Subcutaneous abdominal adipose tissue (tissue), 5 donors: Measurements from ENCODE around the gene SMIM11.
"Not testable (repeated sequence)": the region's sequence is repeated elsewhere in the genome, so short reads cannot be mapped to it uniquely, and the experiment has no call there.

Source experiments
- H3K27ac ChIP-seq: one replicate; pipeline ENCODE4 v1.7.0; 2013; ENCODE audit warnings: low read depth, mild to moderate bottlenecking, inconsistent platforms, low read length, moderate library complexity
- H3K27me3 ChIP-seq, 5 donors: one replicate each; pipeline ENCODE4 v1.7.0; 2013; ENCODE audit warnings: low read length in 5 of 5, inconsistent platforms in 1 of 5; ENCODE audit not compliant: control insufficient read depth in 5 of 5, insufficient read depth in 4 of 5
- H3K36me3 ChIP-seq, 5 donors: one replicate each; pipeline ENCODE4 v1.7.0; 2013; ENCODE audit warnings: low read length in 5 of 5; ENCODE audit not compliant: control insufficient read depth in 5 of 5, insufficient read depth in 5 of 5
- H3K4me1 ChIP-seq, 5 donors: one replicate each; pipeline ENCODE4 v1.7.0; 2013; ENCODE audit warnings: low read length in 5 of 5, mild to moderate bottlenecking in 3 of 5, moderate library complexity in 1 of 5; ENCODE audit not compliant: control insufficient read depth in 5 of 5, insufficient read depth in 5 of 5
- H3K4me3 ChIP-seq, 5 donors: one replicate each; pipeline ENCODE4 v1.7.0; 2013; ENCODE audit warnings: low read length in 5 of 5, low read depth in 1 of 5
- H3K9ac ChIP-seq, 5 donors: one replicate each; pipeline ENCODE4 v1.7.0; 2013; ENCODE audit warnings: low read length in 5 of 5, mild to moderate bottlenecking in 4 of 5, moderate library complexity in 3 of 5
- H3K9me3 ChIP-seq, 5 donors: one replicate each; pipeline ENCODE4 v1.7.0; 2013; ENCODE audit warnings: low read length in 5 of 5; ENCODE audit not compliant: control insufficient read depth in 5 of 5
- donor health status: healthy.
- donor health status: healthy.
- donor health status: healthy.
- donor health status: healthy.
- donor health status: healthy.

Gene SMIM11

GRCh38 chr21:34406102-34406501 is 30.8 kb downstream of the SMIM11 start:
- H3K27me3 ChIP-seq, H3K4me1 ChIP-seq, H3K9ac ChIP-seq: not testable (repeated sequence)

GRCh38 chr21:34406676-34407075 is 31.4 kb downstream of the SMIM11 start:
- not testable (repeated sequence) for H3K4me1 ChIP-seq, H3K36me3 ChIP-seq, H3K9me3 ChIP-seq, H3K27me3 ChIP-seq, H3K9ac ChIP-seq, H3K27ac ChIP-seq, H3K4me3 ChIP-seq

More at GRCh38 chr21:34406102-34406501, 30.8 kb downstream of the SMIM11 start:
- H3K9me3 ChIP-seq, H3K27ac ChIP-seq, H3K4me3 ChIP-seq, H3K36me3 ChIP-seq: not testable (repeated sequence)

- H3K27me3 ChIP-seq, H3K4me1 ChIP-seq, H3K9ac ChIP-seq, H3K4me3 ChIP-seq, H3K9me3 ChIP-seq, H3K36me3 ChIP-seq, H3K27ac ChIP-seq: not testable (repeated sequence)
Measured at GRCh38 chr21:34407294-34407693, 32.0 kb downstream of the SMIM11 start.

GRCh38 chr21:34417448-34418077 is 42.3 kb downstream of the SMIM11 start:
- H3K27ac ChIP-seq, H3K27me3 ChIP-seq, H3K4me3 ChIP-seq, H3K9me3 ChIP-seq, H3K4me1 ChIP-seq, H3K36me3 ChIP-seq, H3K9ac ChIP-seq: not testable (repeated sequence)

- H3K4me1 ChIP-seq, H3K9ac ChIP-seq, H3K27ac ChIP-seq, H3K4me3 ChIP-seq, H3K27me3 ChIP-seq, H3K9me3 ChIP-seq, H3K36me3 ChIP-seq: not testable (repeated sequence)
Measured at GRCh38 chr21:34423805-34424204, 48.5 kb downstream of the SMIM11 start, which contains the start of gene SMIM34. Gene SMIM34, minus strand, starts transcription at chr21:34423951. Its CDS starts 112 bp downstream, at chr21:34423839.

- not testable (repeated sequence) for H3K4me3 ChIP-seq, H3K27ac ChIP-seq, H3K36me3 ChIP-seq, H3K4me1 ChIP-seq, H3K27me3 ChIP-seq, H3K9ac ChIP-seq, H3K9me3 ChIP-seq
Measured at GRCh38 chr21:34427339-34427738, 52.0 kb downstream of the SMIM11 start.

GRCh38 chr21:34428441-34428840 is 53.1 kb downstream of the SMIM11 start:
- H3K27me3 ChIP-seq, H3K27ac ChIP-seq, H3K4me3 ChIP-seq, H3K36me3 ChIP-seq, H3K9me3 ChIP-seq, H3K4me1 ChIP-seq, H3K9ac ChIP-seq: not testable (repeated sequence)

GRCh38 chr21:34429710-34430109 is 54.4 kb downstream of the SMIM11 start:
- not testable (repeated sequence) for H3K36me3 ChIP-seq, H3K9ac ChIP-seq, H3K27me3 ChIP-seq, H3K9me3 ChIP-seq, H3K27ac ChIP-seq, H3K4me1 ChIP-seq, H3K4me3 ChIP-seq
